Activated naive CD8-positive, alpha-beta T cell (primary cell): ENCODE data around the gene TRIB2.

Source experiments
- H3K27ac Mint-ChIP-seq: one replicate; pipeline ENCODE4 v1.8.0; 2021; ENCODE audit warnings: mixed read lengths
- H3K27me3 Mint-ChIP-seq: one replicate; pipeline ENCODE4 v1.8.0; 2021; ENCODE audit warnings: mixed read lengths
- H3K36me3 Mint-ChIP-seq: one replicate; pipeline ENCODE4 v1.8.0; 2021; ENCODE audit warnings: mixed read lengths
- H3K4me1 Mint-ChIP-seq: one replicate; pipeline ENCODE4 v1.8.0; 2021; ENCODE audit warnings: low read depth, mixed read lengths
- H3K4me3 Mint-ChIP-seq: one replicate; pipeline ENCODE4 v1.8.0; 2021; ENCODE audit warnings: mild to moderate bottlenecking, mixed read lengths
- H3K9me3 Mint-ChIP-seq: one replicate; pipeline ENCODE4 v1.8.0; 2021; ENCODE audit warnings: low read depth, mixed read lengths

TRIB2 gene

GRCh38 chr2:12737297-12737696 lies 20.6 kb downstream of the TRIB2 start:
- no peaks in the 10 kb centered on the region for H3K9me3 Mint-ChIP-seq
- H3K4me3 Mint-ChIP-seq = no peak overlapping the region
- H3K27me3 Mint-ChIP-seq = no peaks in the 10 kb centered on the region
- peaks cover 12% of the 10 kb centered on the region for H3K36me3 Mint-ChIP-seq
- peaks cover 41% of the 10 kb centered on the region for H3K4me1 Mint-ChIP-seq
- peak overlapping the region; percentile 23 for H3K27ac Mint-ChIP-seq

DNA sequence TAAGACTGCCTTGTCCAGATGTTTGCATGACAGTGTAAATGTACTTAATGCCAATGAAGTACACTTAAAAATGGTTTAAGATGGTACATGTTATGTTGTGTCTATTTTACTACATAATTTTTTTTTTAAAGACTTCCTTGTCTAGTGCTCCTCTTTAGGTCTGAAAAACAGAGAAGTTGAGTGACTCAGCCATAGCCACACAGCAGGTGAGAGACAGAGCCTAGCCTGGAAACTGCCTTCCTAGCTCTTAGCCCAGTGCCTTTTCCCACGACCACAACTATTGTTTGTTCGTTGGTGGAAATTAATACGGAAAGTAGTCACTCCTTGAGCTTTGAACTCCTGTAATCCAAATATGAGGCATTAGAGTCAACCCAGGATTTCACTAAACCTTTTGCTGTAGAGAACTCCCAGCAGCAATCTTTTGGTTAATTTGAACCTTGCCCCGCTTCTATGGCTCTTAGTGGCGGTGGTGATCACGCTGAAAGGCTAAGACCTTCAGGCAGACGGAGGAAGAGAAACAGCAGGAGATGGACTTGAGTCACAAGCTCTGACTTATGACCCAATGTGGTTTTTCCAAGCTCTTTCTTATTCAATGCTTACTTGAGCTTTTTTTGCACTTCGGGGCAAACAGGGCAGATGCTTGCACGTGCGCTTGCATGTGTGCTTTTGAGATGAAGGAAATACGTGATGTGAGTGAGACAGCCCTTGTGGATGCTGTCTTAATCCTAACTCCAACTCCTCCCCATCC lies 21.2 kb downstream of the TRIB2 start:
- Mint-ChIP-seq H3K4me3 (no peak overlapping the region), H3K27ac (no peak overlapping the region), H3K4me1 (peaks cover 38% of the 10 kb centered on the region), H3K27me3 (no peaks in the 10 kb centered on the region), H3K36me3 (peaks cover 15% of the 10 kb centered on the region), H3K9me3 (no peaks in the 10 kb centered on the region)

- Mint-ChIP-seq H3K4me1 (peaks cover 25% of the 10 kb centered on the region), H3K4me3 (no peak overlapping the region), H3K27me3 (no peaks in the 10 kb centered on the region), H3K9me3 (no peaks in the 10 kb centered on the region), H3K36me3 (peaks cover 15% of the 10 kb centered on the region), H3K27ac (no peak overlapping the region)
Observed at GRCh38 chr2:12739721-12740254, 23.1 kb downstream of the TRIB2 start.

- H3K4me3 Mint-ChIP-seq = no peak overlapping the region
- H3K27ac Mint-ChIP-seq = no peak overlapping the region
- H3K4me1 Mint-ChIP-seq = peaks cover 11% of the 10 kb centered on the region
- no peaks in the 10 kb centered on the region for H3K9me3 Mint-ChIP-seq
- peaks cover 15% of the 10 kb centered on the region for H3K36me3 Mint-ChIP-seq
- no peaks in the 10 kb centered on the region for H3K27me3 Mint-ChIP-seq
Observed at GRCh38 chr2:12741380-12741779, 24.6 kb downstream of the TRIB2 start.

DNA sequence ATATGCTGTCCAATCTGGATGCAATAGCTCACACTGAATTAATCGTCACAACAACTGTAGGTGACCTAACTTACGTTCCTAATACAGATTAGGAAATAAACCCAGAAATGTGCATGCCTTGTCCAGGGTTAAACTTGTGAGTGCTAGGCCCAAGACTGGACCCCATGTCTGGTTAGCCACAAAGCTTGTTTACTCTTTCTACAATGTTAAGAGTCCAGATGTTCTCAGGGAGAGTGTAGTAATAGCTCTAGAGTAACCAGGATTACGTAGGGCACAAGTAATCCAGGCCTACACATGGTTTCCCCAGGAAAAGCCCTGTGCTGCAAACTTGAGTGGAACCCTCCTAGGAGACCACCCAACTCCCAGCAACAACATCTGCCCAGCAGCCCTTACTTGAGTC lies 26.2 kb downstream of the TRIB2 start:
- no peaks in the 10 kb centered on the region for H3K9me3 Mint-ChIP-seq
- H3K4me1 Mint-ChIP-seq = peaks cover 2% of the 10 kb centered on the region
- H3K27ac Mint-ChIP-seq = no peak overlapping the region
- H3K4me3 Mint-ChIP-seq = no peak overlapping the region
- H3K36me3 Mint-ChIP-seq = peaks cover 15% of the 10 kb centered on the region
- no peaks in the 10 kb centered on the region for H3K27me3 Mint-ChIP-seq

GRCh38 chr2:12750166-12750905 lies 33.6 kb downstream of the TRIB2 start:
- Mint-ChIP-seq H3K27ac (no peak overlapping the region), H3K27me3 (no peaks in the 10 kb centered on the region), H3K9me3 (no peaks in the 10 kb centered on the region), H3K4me3 (no peak overlapping the region), H3K4me1 (no peaks in the 10 kb centered on the region), H3K36me3 (no peaks in the 10 kb centered on the region)

GRCh38 chr2:12754643-12755042 lies 37.9 kb downstream of the TRIB2 start:
- Mint-ChIP-seq H3K4me1 (no peaks in the 10 kb centered on the region), H3K27ac (no peak overlapping the region), H3K4me3 (no peak overlapping the region), H3K36me3 (no peaks in the 10 kb centered on the region), H3K9me3 (no peaks in the 10 kb centered on the region), H3K27me3 (no peaks in the 10 kb centered on the region)

DNA sequence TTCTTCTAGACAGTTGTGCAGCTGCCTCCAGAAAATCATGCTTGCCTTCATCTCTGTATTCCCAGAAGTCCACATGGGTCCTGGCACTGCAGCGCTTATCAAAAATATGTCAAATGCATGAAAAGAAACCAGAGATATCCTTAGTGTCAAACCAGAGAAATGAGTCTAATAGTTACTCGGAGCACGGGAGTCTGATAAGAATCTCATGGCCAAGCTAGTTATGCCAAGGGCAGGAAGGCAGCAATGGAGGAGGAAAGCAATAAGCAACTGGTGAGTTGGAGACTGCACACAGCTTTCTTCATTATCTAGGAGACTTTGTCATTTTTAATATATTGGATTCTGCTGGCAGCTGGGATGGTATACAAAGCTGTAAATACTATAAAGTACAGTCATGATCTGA lies 38.6 kb downstream of the TRIB2 start:
- Mint-ChIP-seq H3K4me3 (no peak overlapping the region), H3K27ac (no peak overlapping the region), H3K36me3 (no peaks in the 10 kb centered on the region), H3K4me1 (no peaks in the 10 kb centered on the region), H3K9me3 (no peaks in the 10 kb centered on the region), H3K27me3 (no peaks in the 10 kb centered on the region)

- Mint-ChIP-seq H3K36me3 (no peaks in the 10 kb centered on the region), H3K27ac (no peak overlapping the region), H3K4me3 (no peak overlapping the region), H3K27me3 (no peaks in the 10 kb centered on the region), H3K9me3 (no peaks in the 10 kb centered on the region), H3K4me1 (peaks cover 8% of the 10 kb centered on the region)
Observed at GRCh38 chr2:12759248-12759647, 42.5 kb downstream of the TRIB2 start.

DNA sequence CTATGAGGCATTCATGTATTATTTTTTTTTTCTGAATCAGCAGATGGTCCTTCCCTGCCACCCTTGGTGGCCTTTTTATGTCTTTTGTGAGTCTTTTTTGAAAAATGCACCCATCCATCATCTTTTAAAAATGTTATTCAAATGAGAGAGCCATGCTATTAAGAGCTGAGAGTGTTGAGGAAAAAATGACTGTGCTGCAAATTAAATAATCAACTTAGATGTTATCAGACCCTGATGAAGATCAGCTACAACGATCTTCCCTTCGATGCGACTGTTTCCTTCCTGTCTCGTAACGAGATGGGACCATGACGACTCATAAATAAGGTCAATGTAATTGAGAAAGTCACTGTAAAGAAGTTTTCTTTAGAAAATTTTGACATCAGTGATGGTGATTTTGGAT lies 44.4 kb downstream of the TRIB2 start:
- H3K36me3 Mint-ChIP-seq = no peaks in the 10 kb centered on the region
- peaks cover 8% of the 10 kb centered on the region for H3K4me1 Mint-ChIP-seq
- H3K9me3 Mint-ChIP-seq = no peaks in the 10 kb centered on the region
- H3K27me3 Mint-ChIP-seq = no peaks in the 10 kb centered on the region
- H3K27ac Mint-ChIP-seq = no peak overlapping the region
- no peak overlapping the region for H3K4me3 Mint-ChIP-seq

- Mint-ChIP-seq H3K27me3 (no peaks in the 10 kb centered on the region), H3K4me3 (no peak overlapping the region), H3K27ac (no peak overlapping the region), H3K4me1 (peaks cover 8% of the 10 kb centered on the region), H3K36me3 (no peaks in the 10 kb centered on the region), H3K9me3 (no peaks in the 10 kb centered on the region)
Observed at GRCh38 chr2:12762337-12762736, 45.6 kb downstream of the TRIB2 start.

DNA sequence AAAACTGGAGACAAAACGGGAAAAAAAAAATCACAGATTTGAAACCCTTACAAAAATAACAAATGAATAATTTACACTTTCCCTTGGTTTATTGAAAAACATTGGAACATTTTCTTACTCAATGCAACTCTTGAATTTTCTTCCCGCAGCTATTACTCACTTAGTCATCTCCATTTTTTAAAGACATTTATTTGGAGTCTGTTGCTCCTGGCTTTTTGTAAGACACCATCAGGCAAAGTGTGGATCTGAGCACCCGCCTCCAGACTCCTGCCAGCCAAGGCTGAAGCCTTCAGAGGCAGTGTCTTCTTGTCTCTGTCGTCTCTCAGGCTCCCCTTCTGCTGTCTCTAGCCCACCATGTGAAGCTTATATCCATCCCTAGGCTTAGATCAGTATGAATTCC lies 46.2 kb downstream of the TRIB2 start:
- no peaks in the 10 kb centered on the region for H3K36me3 Mint-ChIP-seq
- peaks cover 4% of the 10 kb centered on the region for H3K27me3 Mint-ChIP-seq
- H3K27ac Mint-ChIP-seq = no peak overlapping the region
- H3K4me3 Mint-ChIP-seq = no peak overlapping the region
- no peaks in the 10 kb centered on the region for H3K9me3 Mint-ChIP-seq
- peaks cover 8% of the 10 kb centered on the region for H3K4me1 Mint-ChIP-seq

- peaks cover 8% of the 10 kb centered on the region for H3K4me1 Mint-ChIP-seq
- H3K36me3 Mint-ChIP-seq = no peaks in the 10 kb centered on the region
- H3K27ac Mint-ChIP-seq = no peak overlapping the region
- H3K27me3 Mint-ChIP-seq = peaks cover 4% of the 10 kb centered on the region
- H3K4me3 Mint-ChIP-seq = no peak overlapping the region
- H3K9me3 Mint-ChIP-seq = no peaks in the 10 kb centered on the region
Observed at GRCh38 chr2:12763486-12763885, 46.8 kb downstream of the TRIB2 start.

DNA sequence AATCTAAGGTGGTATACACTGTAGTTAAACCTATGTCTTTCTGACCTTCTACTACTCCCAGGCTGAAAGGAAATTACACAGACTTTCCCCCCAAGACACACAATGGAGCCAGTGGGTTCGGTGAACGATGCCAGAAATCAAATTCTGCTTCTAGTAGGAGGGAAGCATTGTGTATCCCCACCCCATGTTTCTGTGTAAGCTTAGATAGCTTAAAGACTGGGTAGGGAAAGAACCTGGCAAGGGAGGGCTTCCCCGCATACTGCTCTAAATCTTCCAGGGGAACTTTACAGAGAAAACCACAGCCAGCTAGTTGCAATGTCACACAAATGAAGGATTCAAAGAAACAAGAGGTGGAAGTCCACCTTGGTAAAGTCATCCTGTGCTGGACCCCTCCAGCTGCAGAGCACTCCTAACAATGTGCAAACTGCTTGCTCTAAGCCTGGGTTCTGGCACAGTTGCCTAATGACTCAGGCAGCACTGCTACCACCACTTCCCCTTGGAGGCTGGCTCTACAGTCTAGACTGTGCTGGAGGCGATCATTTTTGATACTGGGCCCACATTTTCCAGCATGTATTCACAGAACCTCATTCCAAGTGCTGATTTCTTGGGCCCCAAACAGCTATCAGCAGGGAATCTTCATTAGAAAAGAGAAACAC lies 47.5 kb downstream of the TRIB2 start:
- Mint-ChIP-seq H3K27me3 (peaks cover 5% of the 10 kb centered on the region), H3K9me3 (no peaks in the 10 kb centered on the region), H3K4me3 (no peak overlapping the region), H3K36me3 (no peaks in the 10 kb centered on the region), H3K27ac (no peak overlapping the region), H3K4me1 (peaks cover 8% of the 10 kb centered on the region)
